Measurements from ENCODE around the gene EBLN1. TPM values are rescaled to one million over a fixed set of nuclear protein-coding genes. Genes with fewer than 3 reads are reported as not detected.

Gene EBLN1
- total RNA-seq, 2 experiments from 2014 or later: not detected

DNA sequence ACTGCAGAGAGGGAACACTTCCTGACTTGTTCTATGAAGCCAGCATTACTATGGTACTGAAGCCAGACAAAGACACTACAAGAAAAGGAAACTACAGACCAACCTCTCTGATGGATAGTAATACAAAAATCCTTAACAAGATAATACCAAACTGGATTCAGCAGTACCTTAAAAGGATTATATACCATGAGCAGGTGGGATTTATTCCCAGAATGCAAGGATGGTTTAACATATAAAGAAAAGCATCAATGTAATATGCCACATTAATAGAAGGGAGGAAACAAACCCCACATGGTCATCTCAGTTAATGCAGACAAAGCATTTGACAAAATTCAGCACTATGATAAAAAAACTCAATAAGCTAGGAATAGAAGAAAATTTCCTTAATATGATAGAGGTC lies 47.2 kb downstream of the EBLN1 start:
- BruUV-seq (replicated peaks): no TSS peak
- POLR2A ChIA-PET: interaction anchor here (0.6 kb wide), 1 partner anchor 19 kb away, joined by 3 read pairs; no protein-coding TSS in a partner anchor

DNA sequence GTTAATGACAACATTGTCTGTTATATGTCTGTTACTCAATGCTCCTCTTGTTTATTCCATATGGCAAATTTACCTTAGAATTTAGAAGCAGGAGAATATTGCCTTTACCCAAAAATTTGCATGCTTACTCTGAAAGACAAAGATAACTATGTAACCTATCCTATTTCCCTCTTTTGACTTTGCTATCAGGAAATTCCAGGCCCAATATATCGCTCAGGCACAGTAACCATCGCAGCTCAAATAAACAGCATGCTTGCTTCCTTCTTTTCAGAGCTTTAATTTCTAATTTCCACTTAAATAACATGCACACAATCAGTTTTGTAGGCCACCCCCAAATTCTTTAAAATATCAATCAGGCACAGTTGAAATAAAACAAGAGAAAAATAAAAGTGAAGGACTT lies 57.8 kb downstream of the EBLN1 start:
- DNase-seq (ENCODE audit: low spot score): no peak
- Histone ChIP-seq H3K4me3 (ENCODE audit: low read depth, low read length, poor library complexity, severe bottlenecking) (no peak overlapping the region), H3K9me3 (ENCODE audit: low read length) (no peaks in the 10 kb centered on the region), H4K20me1 (ENCODE audit: insufficient read depth, low read length) (no peaks in the 10 kb centered on the region), H3K4me1 (ENCODE audit: insufficient read depth, low read length, poor library complexity, severe bottlenecking) (no peaks in the 10 kb centered on the region), H2AFZ (ENCODE audit: low read length) (no peak overlapping the region), H3K9me2 (ENCODE audit: insufficient read depth, low read length) (no peaks in the 10 kb centered on the region), H3K36me3 (ENCODE audit: insufficient read depth, low read length) (no peaks in the 10 kb centered on the region), H3K79me2 (ENCODE audit: insufficient read depth, low read depth, low read length) (no peaks in the 10 kb centered on the region), H3K27ac (ENCODE audit: low read depth, low read length, poor library complexity, severe bottlenecking) (no peak overlapping the region), H3K4me2 (ENCODE audit: low read length) (no peak overlapping the region)
- no TSS peak for BruUV-seq (replicated peaks)
- ChIA-PET CTCF (ENCODE audit: unreplicated experiment) (no interaction called here), POLR2A (no interaction called here)
- intact Hi-C loops (cut with micrococcal nuclease; ENCODE audit: unreplicated experiment): no loop called here
- no peak for TF ChIP-seq CTCF (conservative IDR thresholded peaks at IDR 0.05; ENCODE audit: low read length)
- TF ChIP-seq EZH2phosphoT487 (IDR thresholded peaks at IDR 0.05; ENCODE audit: borderline replicate concordance, low read depth, low read length): no peak

More for the DNA sequence above, 47.2 kb downstream of the EBLN1 start:
- Histone ChIP-seq H3K36me3 (ENCODE audit: insufficient read depth, low read length) (no peaks in the 10 kb centered on the region), H3K9me3 (ENCODE audit: low read length) (no peaks in the 10 kb centered on the region), H2AFZ (ENCODE audit: low read length) (no peak overlapping the region), H3K27ac (ENCODE audit: low read depth, low read length, poor library complexity, severe bottlenecking) (no peak overlapping the region), H3K4me1 (ENCODE audit: insufficient read depth, low read length, poor library complexity, severe bottlenecking) (no peaks in the 10 kb centered on the region), H3K4me3 (ENCODE audit: low read depth, low read length, poor library complexity, severe bottlenecking) (no peak overlapping the region), H3K9me2 (ENCODE audit: insufficient read depth, low read length) (no peaks in the 10 kb centered on the region), H4K20me1 (ENCODE audit: insufficient read depth, low read length) (no peaks in the 10 kb centered on the region), H3K4me2 (ENCODE audit: low read length) (no peak overlapping the region), H3K79me2 (ENCODE audit: insufficient read depth, low read depth, low read length) (no peaks in the 10 kb centered on the region)
- TF ChIP-seq CTCF (conservative IDR thresholded peaks at IDR 0.05; ENCODE audit: low read length) (no peak), EZH2phosphoT487 (IDR thresholded peaks at IDR 0.05; ENCODE audit: borderline replicate concordance, low read depth, low read length) (no peak)
- CTCF ChIA-PET (ENCODE audit: unreplicated experiment): no interaction called here
- DNase-seq (ENCODE audit: low spot score): no peak
- intact Hi-C loops (cut with micrococcal nuclease; ENCODE audit: unreplicated experiment): no loop called here

DNA sequence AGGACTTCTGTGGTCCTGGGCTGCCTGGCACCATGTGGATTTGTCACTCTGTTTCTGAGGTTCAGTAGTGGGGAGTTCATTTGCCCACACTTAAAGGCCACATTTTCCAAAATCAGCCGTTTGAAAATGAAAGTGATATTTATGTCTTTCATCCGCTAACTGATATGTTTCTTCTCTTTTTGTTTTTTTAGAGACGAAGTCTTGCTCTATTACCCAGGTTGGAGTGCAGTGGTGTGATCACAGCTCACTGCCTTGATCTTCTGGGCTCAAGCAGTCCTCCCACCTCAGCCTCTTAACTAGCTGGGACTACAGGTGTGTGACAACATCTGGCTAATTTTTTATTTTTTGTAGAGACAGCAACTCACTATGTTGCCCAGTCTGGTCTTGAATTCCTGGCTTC lies 58.6 kb downstream of the EBLN1 start:
- no peak overlapping the region for H3K4me2 ChIP-seq (ENCODE audit: low read length)
- no peak overlapping the region for H3K4me3 ChIP-seq (ENCODE audit: low read depth, low read length, poor library complexity, severe bottlenecking)

More for the DNA sequence above, 58.6 kb downstream of the EBLN1 start:
- ChIA-PET POLR2A (no interaction called here), CTCF (ENCODE audit: unreplicated experiment) (no interaction called here)
- no peaks in the 10 kb centered on the region for H3K79me2 ChIP-seq (ENCODE audit: insufficient read depth, low read depth, low read length)
- DNase-seq (ENCODE audit: low spot score): no peak
- H3K9me3 ChIP-seq (ENCODE audit: low read length): no peaks in the 10 kb centered on the region
- TF ChIP-seq CTCF (conservative IDR thresholded peaks at IDR 0.05; ENCODE audit: low read length) (no peak), EZH2phosphoT487 (IDR thresholded peaks at IDR 0.05; ENCODE audit: borderline replicate concordance, low read depth, low read length) (no peak)
- no TSS peak for BruUV-seq (replicated peaks)
- no peak overlapping the region for H2AFZ ChIP-seq (ENCODE audit: low read length)
- intact Hi-C loops (cut with micrococcal nuclease; ENCODE audit: unreplicated experiment): no loop called here
- no peaks in the 10 kb centered on the region for H3K9me2 ChIP-seq (ENCODE audit: insufficient read depth, low read length)
- H4K20me1 ChIP-seq (ENCODE audit: insufficient read depth, low read length): no peaks in the 10 kb centered on the region
- no peak overlapping the region for H3K27ac ChIP-seq (ENCODE audit: low read depth, low read length, poor library complexity, severe bottlenecking)
- no peaks in the 10 kb centered on the region for H3K36me3 ChIP-seq (ENCODE audit: insufficient read depth, low read length)
- no peaks in the 10 kb centered on the region for H3K4me1 ChIP-seq (ENCODE audit: insufficient read depth, low read length, poor library complexity, severe bottlenecking)

Other genes with a start within 250 kb of the EBLN1 start
- gene DNAJC1, start 214.3 kb downstream of the EBLN1 start, total RNA-seq (2014; rRNA removed; shearing (Covaris generic)): 12.1 and 16.9 TPM in 2 replicates
- gene DNAJC1, start 214.3 kb downstream of the EBLN1 start, total RNA-seq (2022): 7.1 and 7.7 TPM in 2 replicates
- gene COMMD3, start 98.4 kb upstream of the EBLN1 start, total RNA-seq (2014; rRNA removed; shearing (Covaris generic)): 24.6 and 30.1 TPM in 2 replicates
- 50.8 and 53.0 TPM in 2 replicates for gene COMMD3, start 98.4 kb upstream of the EBLN1 start, total RNA-seq (2022)
- 5.7 and 7.4 TPM in 2 replicates for gene BMI1, start 103.1 kb upstream of the EBLN1 start, total RNA-seq (2014; rRNA removed; shearing (Covaris generic))
- 17.8 and 19.4 TPM in 2 replicates for gene BMI1, start 103.1 kb upstream of the EBLN1 start, total RNA-seq (2022)
- not detected in 2 replicates for gene SPAG6, start 127.5 kb upstream of the EBLN1 start, total RNA-seq (2014; rRNA removed; shearing (Covaris generic))
- not detected in 2 replicates for gene SPAG6, start 127.5 kb upstream of the EBLN1 start, total RNA-seq (2022)